Left colon (tissue), 2 donors: ENCODE measurements around the gene ARL8B. TPM values are rescaled to one million over a fixed set of nuclear protein-coding genes. Genes with fewer than 3 reads are reported as not detected.
"Not testable (repeated sequence)": the region's sequence is repeated elsewhere in the genome, so short reads cannot be mapped to it uniquely, and the experiment has no call there.

Experiments used
- ATAC-seq: fragments of 200-7000 bp; cut with Tn5 transposase; one replicate; pipeline ENCODE4 v1.9.1; 2020; ENCODE audit warnings: mild to moderate bottlenecking, moderate library complexity
- DNase-seq, 2 donors: peaks; one replicate each; pipeline ENCODE4 v3.0.0-alpha.2; 2020
- intact Hi-C, 2 donors: fragments of 100-400 bp; cut with DNase I in 1 of 2; cut with micrococcal nuclease in 1 of 2; formaldehyde crosslinking; loops; one replicate each; pipeline versions ENCODE4 v1.11.2 to v1.14.0; 2022; cut with DNase I, micrococcal nuclease
- long read RNA-seq: library from polyadenylated mRNA; unstranded; transcript quantifications from one replicate; pipeline ENCODE4 v2.0.0, GENCODE V29; 2021
- total RNA-seq, 2 donors: library from RNA; stranded (reverse); fragmentation: NEBNext Ultra II Directional; extraction: Animal tissue kit (Norgen Biotek cat#: 25700); gene quantifications; one replicate each; pipeline ENCODE4 v1.2.1, GENCODE V29; 2021
- donor health status: DM: no; HTN: no; CAD: no.
- donor health status: DM: yes; HTN: yes; CAD: no.

Gene ARL8B
- 10 to 100 TPM; 41.0 to 51.8 TPM for total RNA-seq
- long read RNA-seq, transcript ARL8B-201 (7 exons, 3,005 nt) = major isoform, 100 of 107 reads
- long read RNA-seq, partial matches to known transcripts = 0 of 107 reads
- long read RNA-seq, other reads (novel, unspliced or antisense) = 7 of 107 reads

DNA sequence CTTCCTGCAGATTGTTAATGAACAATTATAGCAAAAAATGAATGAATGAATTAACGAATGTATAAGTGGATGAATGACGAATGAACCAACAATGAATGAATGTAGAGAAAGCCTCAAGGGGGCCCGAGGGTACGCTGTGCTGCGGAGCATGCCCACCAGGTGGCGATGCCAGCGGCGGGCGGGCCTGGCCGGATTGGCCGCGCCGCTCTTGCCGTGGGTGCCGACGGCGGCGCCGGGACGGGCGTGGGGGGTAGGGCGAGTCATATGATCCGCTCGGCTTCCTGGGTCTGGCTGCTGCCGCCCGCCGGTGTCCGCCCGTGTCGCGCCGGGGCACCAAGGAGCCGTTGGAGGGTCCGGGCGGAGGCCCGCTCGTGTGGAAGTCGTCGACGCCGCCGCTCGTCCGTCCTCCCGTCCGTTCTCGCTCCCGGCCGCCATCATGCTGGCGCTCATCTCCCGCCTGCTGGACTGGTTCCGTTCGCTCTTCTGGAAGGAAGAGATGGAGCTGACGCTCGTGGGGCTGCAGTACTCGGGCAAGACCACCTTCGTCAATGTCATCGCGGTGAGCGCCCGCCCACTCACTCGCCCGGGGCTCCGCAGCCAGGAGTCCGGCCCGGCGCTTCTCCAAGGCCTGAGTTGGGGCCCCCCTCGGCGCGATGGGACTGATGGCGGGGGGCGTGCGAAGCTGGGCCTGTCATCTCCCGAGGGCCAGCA, at the start of gene ARL8B:
Gene ARL8B, plus strand, starts transcription at position 263 of the 711 bp plus-strand sequence. Its CDS starts 174 bp downstream, at position 437.
- intact Hi-C loops = no loop called here
- DNase-seq (peak; percentile 88 to 92), ATAC-seq (peak; percentile 99)

DNA sequence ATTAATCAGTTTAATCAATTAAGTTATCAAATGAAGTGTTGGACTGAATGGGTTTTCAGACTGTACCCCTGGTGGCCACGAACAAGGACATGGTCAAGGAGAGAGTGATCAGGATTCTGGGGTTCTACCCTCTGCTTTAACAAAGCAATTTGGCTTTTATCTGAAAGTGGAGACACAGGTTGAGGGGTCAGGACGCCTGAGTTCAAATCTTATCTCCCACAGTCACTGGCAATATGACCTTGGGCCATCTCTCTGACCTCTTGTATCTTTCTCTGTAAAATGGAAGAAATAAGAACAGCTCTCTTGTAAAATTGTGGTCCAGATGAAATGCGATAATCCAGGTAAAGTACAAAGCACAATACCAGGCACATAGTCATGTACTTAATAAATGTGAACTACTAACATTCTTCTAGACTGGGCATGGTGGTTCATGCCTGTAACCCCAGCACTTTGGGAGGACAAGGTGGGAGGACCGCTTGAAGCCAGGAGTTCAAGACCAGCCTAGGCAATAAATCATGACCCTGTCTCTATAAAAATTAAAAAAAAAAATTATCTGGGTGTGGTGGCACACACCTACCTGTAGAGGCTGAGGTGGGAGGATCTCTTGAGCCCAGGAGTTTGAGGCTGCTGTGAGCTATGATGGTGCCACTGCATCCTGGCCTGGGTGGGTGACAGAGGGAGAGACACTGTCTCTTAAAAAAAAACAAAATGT, 48.6 kb upstream of the ARL8B start:
- ATAC-seq (no peak), DNase-seq (no peak)
- intact Hi-C loops = no loop called here

DNA sequence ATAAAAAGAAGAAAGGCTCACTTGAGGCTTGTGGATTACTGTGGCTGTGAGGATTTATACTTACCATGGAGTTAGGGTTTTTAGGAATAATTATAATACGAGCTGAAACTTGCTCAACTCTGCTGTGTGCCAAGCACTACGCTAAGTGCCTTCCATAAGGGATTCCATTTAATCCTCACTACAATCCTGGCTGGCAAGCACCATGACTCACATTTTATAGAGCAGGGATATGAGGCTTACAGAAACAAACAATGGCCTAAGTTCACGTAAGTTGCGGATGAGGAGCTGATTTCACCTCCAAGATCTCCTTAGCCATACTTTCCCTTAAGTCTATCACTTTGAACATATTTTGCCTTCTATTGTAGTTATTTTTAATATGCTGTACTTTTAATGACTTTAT, 43.9 kb upstream of the ARL8B start:
- DNase-seq = no peak

GRCh38 chr3:5079761-5080160, 42.3 kb upstream of the ARL8B start:
- ATAC-seq (no peak), DNase-seq (no peak)
- intact Hi-C loops = no loop called here

More for the DNA sequence above, 43.9 kb upstream of the ARL8B start:
- intact Hi-C loops = no loop called here
- ATAC-seq = no peak

DNA sequence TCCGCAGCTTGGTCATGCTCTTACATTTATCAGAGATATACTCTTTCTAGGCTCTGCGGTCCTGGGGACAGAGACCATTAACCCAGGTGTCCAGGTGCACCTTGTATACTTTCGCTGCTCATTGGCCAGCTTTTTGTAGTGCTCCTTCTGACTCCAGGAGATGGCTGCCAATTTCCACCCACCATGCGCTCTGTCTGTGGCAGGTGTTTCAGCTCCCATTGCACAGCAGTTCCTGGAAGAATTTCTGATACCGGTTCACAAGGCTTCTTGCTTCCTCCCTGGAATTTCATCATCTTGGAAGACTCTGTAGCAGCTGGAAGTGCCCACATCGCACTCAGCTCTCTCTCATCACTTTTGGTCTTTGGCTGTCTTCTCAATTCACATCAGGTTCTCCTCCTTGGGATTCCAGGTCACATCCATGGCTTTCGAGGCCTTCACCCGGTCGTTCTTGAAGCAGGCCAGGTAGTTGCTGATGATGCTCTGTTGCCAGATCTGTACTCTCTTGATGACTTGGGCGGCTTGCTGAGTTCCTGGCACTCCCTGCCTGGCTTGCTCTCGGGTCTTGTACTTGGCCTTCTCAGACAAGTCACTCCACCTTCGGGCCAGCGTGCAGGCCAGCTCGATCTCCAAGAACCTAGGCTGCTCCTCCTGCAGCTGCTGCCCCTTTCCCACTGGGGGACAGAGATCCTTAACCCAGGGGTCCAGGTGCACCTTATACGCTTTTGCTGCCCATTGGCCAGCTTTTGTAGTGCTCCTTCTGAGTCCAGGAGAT, 41.1 kb upstream of the ARL8B start:
- intact Hi-C loops = no loop called here
- no peak for DNase-seq
- no peak for ATAC-seq

- DNase-seq, intact Hi-C loops, ATAC-seq: not testable (repeated sequence)
Measured at GRCh38 chr3:5081973-5082788, 39.9 kb upstream of the ARL8B start.

- intact Hi-C loops = no loop called here
- DNase-seq (no peak), ATAC-seq (no peak)
Measured at GRCh38 chr3:5082789-5083115, 39.3 kb upstream of the ARL8B start.

GRCh38 chr3:5084224-5084623, 37.9 kb upstream of the ARL8B start:
- ATAC-seq (no peak), DNase-seq (no peak)
- intact Hi-C loops = no loop called here

DNA sequence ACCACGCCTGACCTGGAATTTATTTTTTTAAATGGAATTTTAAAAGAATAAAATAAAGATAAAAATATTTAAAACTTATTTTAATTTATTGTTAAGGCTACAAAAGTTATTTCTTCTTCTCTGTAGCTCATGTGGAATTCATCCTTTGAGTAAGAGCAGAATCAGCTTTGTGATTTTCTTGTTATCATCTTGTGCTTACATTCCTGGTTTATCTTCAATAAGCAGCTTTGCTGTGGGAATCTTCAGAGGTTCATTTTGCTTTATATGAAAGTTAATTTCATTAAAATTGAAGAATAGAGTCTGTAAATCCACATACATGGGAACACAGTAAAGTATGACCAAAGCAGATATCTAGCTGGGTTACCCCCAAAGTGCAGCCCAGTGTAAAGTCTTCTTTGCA, 35.4 kb upstream of the ARL8B start:
- intact Hi-C loops = no loop called here
- no peak for DNase-seq
- no peak for ATAC-seq

DNA sequence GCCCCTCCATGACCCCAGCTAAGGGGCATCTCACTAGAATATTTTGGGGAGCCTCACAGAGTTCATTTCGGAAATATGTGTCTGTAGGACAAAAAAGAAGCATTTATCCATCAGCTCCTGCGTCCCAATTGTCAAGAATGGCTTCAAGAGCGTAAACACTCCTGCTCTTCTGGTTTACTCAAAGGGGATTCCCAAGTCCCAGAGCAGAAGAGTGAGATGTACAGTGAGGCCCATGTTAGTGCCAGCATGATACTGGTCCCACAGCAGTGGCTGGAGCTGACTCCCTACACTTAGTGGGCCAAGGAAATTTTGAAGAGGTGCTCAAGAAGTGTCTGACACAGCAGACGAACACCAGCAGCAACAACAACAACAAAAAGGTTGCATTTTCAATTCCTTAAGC, 34.9 kb upstream of the ARL8B start:
- no peak for ATAC-seq
- no peak for DNase-seq
- intact Hi-C loops = no loop called here

DNA sequence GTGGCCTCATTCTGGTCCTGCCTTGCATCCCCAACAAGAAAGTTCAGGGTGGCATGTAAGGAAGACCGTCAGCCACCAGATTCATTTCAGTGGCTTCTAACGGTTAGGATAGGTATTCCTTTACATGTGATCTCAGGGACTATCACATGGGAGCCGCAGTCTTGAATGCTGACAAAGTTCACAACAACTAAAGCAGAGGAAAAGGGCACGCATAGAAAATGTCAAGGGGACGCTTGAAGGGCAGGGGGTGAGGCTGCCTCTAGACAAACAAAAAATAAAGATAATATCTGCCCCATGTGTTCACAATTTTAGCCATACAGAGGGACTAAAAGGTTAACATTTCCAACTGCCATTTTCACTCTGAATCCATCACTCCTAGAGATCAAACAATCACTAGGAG, 31.9 kb upstream of the ARL8B start:
- ATAC-seq = no peak
- no peak for DNase-seq
- intact Hi-C loops = no loop called here

DNA sequence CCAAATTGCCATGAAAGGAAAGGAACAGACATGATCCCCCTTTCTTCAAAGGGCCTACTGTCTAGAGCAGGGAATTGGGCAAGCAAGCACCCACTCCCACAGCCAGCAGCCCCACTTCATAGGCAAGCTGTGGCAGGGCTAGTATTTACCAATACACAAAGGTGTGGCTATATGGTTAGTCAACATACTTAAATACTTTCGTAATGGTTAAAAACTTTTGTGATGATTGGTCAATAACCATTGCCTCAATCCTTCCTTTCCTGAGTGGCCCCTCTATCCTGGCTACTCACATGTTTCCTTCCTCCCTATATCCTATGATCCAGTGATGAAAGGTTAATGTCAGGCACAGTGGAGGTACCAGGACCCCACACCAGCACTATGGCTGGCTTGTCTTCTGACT, 30.1 kb upstream of the ARL8B start:
- ATAC-seq (peak; percentile 24), DNase-seq (no peak)
- intact Hi-C loops = no loop called here

DNA sequence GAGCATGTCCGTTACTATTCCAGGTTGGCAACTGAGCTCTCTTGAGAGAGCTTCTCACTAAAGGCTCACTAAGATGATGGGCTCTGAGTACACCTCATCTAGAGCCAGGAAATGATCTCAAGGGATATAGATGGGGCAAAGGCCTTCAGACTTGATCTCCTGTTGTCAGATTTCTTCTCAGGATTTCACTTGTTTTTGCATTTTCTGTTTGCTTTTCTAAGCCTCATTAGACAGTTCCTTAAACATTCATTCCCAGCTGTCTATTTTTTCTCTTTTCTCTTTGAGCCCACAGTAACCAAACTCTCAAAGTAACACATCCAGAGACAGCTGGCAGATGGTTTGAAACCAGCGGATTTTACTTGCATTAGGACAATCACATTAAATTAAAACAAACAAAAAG, 28.4 kb upstream of the ARL8B start:
- DNase-seq = no peak
- intact Hi-C loops = no loop called here

DNA sequence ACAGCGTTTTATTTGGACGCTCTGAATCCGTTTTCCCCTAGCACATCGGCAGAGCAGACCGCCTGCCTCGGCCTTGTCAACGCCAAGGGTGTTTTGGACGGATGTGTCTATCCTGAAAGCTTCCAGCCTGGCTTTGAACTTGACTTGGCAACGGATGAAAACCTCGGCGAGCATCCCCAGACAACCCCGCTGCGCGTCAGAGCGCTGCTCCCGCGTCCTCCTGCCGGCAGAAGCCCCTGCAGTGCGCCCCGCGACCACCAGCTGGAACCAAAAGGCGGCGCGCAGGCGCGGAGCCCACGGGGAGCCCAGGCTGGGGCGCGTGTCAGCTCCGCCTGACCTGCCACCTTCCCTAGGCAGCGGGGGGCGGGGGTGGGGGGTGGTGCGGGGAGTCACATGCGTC, 26.2 kb upstream of the ARL8B start:
- intact Hi-C loops = no loop called here
- ATAC-seq (no peak), DNase-seq (peak in 1 of 2 donors; percentile 11)

More for the DNA sequence above, 28.4 kb upstream of the ARL8B start:
- ATAC-seq = no peak

DNA sequence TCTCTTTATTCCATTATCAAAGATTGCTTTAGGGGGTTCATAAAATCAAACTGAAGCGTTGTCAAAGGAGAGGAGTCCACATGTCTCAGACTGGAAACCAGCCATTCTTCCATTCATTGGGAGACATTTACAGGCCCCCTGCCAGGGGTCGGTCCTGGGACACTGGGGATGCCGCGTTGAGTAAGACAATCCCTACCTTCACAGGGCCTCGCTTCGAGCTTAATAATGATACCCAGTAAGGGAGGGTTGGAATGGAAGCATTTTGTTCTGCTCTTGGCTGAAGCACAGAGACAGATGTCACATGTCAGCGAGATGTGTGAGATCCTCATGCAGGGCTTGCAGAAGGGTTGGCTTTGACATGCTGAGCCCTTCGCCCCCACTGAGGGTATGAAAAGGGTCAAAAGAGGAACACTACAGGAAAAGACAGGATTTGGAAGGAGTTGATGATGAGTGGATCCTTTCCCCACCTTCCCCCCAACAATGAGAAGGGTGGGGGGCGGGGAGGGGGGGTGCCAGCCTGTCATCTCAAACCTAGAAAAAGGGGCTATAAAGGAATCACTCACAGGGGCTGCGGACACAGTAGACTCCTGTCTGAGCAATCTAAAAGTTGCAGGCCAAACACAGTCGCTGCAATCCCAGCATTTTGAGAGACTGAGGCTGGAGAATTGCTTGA, 25.6 kb upstream of the ARL8B start:
- DNase-seq (no peak), ATAC-seq (no peak)
- intact Hi-C loops = no loop called here

GRCh38 chr3:5098346-5098745, 23.7 kb upstream of the ARL8B start:
- intact Hi-C loops = no loop called here
- DNase-seq (no peak), ATAC-seq (no peak)

- intact Hi-C loops = no loop called here
- DNase-seq (no peak), ATAC-seq (no peak)
Measured at GRCh38 chr3:5102532-5102931, 19.6 kb upstream of the ARL8B start.

GRCh38 chr3:5103743-5104142, 18.3 kb upstream of the ARL8B start:
- intact Hi-C loops = no loop called here
- DNase-seq (no peak), ATAC-seq (no peak)
